Measurements from ENCODE around the gene GUCA1C. TPM values are rescaled to one million over a fixed set of nuclear protein-coding genes. Genes with fewer than 3 reads are reported as not detected.

GUCA1C gene
- total and polyA plus RNA-seq, 10 of the 15 experiments (the other 5 are each of a cell fraction or from before 2014, with no cell fraction given): not detected

DNA sequence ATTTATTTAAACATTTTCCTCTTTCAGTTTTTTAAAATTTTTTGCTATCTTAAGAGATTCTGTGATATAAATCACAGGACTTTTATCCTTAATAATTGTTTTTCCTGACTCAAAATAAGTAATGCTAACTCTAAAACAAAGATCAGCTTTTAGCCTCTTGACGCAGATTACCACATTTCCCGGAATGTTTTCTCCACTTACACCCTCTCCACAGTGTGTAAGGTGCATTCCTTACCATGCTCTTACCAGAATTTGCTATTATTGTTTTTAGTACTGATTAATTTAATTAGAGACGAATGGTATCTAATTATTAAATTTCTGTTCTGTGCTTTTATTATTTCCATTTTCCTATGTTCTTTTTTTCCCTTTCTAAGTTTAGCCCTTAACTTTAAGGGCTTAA, 34.8 kb downstream of the GUCA1C start:
- FAIRE-seq: no peak
- ATAC-seq: no peak
- no peaks in the 10 kb centered on the region for H3K36me3 ChIP-seq (ENCODE audit: control insufficient read depth in 2 of 2, insufficient read depth in 2 of 2, low read length in 1 of 2)
- ChIA-PET SMC1A (ENCODE audit: uncharacterized antibody, unreplicated experiment) (interaction anchor here (1.5 to 1.8 kb wide), 2 partner anchors 22 to 255 kb away, joined by 4 read pairs; no protein-coding TSS in a partner anchor), CTCF (interaction anchor here (0.7 kb wide), 1 partner anchor 252 kb away, joined by 3 read pairs; no protein-coding TSS in a partner anchor), POLR2A (no interaction called here), RAD21 (ENCODE audit: unreplicated experiment) (interaction anchor here (1.2 kb wide), 1 partner anchor 257 kb away, joined by 3 read pairs; no protein-coding TSS in a partner anchor)
- 17% methylated on average over 3 of the region's 3 CpGs for WGBS (ENCODE audit: insufficient coverage, insufficient replicate concordance, low lambda C conversion rate, missing lambda C conversion rate)
- TF ChIP-seq EZH2 (IDR thresholded peaks at IDR 0.05; ENCODE audit: borderline replicate concordance, control insufficient read depth, low read depth, low read length): no peak
- TF ChIP-seq KAT2A (conservative IDR thresholded peaks at IDR 0.05; ENCODE audit: control insufficient read depth, low read depth, low read length): no peak
- TF ChIP-seq SPI1 (IDR thresholded peaks at IDR 0.05; ENCODE audit: borderline replicate concordance, insufficient read depth, low read depth, low read length): no peak
- no peak for TF ChIP-seq MTA2 (IDR thresholded peaks at IDR 0.05; ENCODE audit: low read depth)
- no peak for TF ChIP-seq CBX3 (IDR thresholded peaks at IDR 0.05; ENCODE audit: borderline replicate concordance, low read depth)
- no peak overlapping the region for H3K9ac ChIP-seq (ENCODE audit: control insufficient read depth, insufficient read depth, low read length)
- no peak overlapping the region for H2AFZ ChIP-seq (ENCODE audit: control insufficient read depth, low read depth, low read length)
- in situ Hi-C loops (cut with MboI): loop anchor here (5.0 kb wide), 2 partner anchors 257 to 432 kb away; no protein-coding TSS in a partner anchor
- no peaks in the 10 kb centered on the region for H4K20me1 ChIP-seq (ENCODE audit: control insufficient read depth, insufficient read depth)
- intact Hi-C loops (cut with micrococcal nuclease; ENCODE audit: unreplicated experiment): no loop called here
- no peak overlapping the region for H3K4me2 ChIP-seq (ENCODE audit: control insufficient read depth, insufficient read depth)
- no peak overlapping the region for H3K4me3 ChIP-seq
- no TSS peak for BruUV-seq (replicated peaks)
- no peak for DNase-seq (ENCODE audit: low read depth, low spot score)
- H3K4me1 ChIP-seq (ENCODE audit: control insufficient read depth, insufficient read depth, low read length): no peaks in the 10 kb centered on the region
- H3K79me2 ChIP-seq (ENCODE audit: control insufficient read depth, insufficient read depth, low read length): no peaks in the 10 kb centered on the region
- H3K27me3 ChIP-seq (replicated peaks in 1 of 2; ENCODE audit: control insufficient read depth in 2 of 2, insufficient read depth in 2 of 2, low read length in 1 of 2): no peaks in the 10 kb centered on the region
- no peak overlapping the region for H3K27ac ChIP-seq (ENCODE audit: control insufficient read depth, insufficient read depth)
- no peaks in the 10 kb centered on the region for H3K9me3 ChIP-seq (replicated peaks; ENCODE audit: control insufficient read depth, insufficient read depth, low read length)

Measured in GM12878 (cell line).